ENCODE data around the gene MAN1B1.
"Not testable (repeated sequence)": the region's sequence is repeated elsewhere in the genome, so short reads cannot be mapped to it uniquely, and the experiment has no call there.

The MAN1B1 gene

DNA sequence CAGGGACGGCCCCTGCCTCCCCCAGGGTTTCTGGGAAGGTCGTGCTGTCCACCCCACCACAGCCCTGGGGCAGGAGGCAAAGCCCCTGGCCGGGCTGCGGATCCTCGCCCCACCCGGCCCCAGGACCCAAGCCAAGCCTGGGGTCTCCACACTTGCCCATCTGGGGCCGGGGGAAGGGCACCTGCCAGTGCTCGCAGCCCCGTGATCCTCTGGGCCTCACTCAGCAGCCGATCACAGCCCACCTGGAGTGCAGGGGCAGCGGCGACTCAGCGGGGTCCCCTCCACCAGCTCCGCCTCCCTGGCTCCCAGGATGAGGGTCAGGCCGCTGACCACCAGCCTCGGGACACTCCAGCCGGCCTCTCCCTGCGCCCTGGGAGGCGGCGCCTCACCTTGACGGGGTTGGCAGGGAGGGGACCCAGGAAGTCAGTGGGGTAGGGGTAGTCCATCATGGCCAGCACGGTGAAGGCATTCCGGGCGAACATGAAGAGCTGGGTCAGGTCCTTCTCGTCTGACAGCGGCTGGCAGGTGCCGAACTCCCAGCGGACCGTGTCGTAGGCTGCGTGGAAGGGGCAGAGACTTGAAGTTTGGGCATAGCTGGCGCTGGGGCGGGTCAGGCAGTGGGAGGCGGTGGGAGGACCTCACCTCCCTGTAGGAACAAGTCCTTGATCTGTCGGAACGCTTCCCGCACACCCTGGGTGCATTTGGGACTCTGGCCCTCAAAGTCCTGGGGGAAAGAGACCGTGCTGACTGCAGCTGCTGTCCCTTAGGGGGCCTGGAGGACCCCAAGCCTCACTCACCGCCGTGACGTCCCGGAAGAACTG lies 26.0 kb downstream of the MAN1B1 start:
- DNase-seq: no peak

DNA sequence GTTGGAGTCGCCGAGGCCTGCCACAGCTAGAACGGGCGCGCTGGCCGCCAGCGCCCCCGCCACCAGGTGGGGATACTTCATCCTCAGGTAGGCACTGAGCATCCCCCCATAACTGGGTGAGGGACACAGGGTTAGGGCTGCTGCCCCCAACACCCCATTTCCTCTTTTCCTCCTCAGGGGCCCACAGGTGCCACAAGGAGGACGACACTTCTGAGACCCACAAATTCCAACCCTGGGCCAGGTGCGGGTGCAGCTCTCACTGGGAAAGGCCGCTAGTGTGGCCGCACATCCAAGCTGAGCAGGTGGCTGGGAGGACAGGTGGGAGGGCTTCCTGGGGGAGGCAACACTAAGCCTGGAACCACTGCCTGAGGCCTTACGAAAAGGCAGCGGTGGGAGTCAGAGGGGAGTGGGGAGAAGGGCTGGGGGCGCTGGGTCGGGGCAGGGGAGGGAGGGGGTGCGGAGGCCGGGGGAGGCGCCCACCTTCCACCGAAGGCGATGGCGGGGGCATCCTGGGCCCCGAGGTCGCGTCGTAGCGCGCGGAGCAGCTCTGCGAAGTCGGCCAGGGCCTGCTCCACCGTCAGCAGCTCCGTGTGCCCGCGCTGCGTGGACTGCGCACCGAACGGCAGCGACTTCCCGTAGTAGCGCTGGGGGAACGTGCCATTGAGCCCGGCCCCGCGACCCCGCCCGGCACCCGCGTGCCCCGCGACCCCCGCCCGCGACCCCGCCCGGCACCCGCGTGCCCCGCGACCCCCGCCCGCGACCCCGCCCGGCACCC lies 26.8 kb downstream of the MAN1B1 start:
- no peak for DNase-seq

DNA sequence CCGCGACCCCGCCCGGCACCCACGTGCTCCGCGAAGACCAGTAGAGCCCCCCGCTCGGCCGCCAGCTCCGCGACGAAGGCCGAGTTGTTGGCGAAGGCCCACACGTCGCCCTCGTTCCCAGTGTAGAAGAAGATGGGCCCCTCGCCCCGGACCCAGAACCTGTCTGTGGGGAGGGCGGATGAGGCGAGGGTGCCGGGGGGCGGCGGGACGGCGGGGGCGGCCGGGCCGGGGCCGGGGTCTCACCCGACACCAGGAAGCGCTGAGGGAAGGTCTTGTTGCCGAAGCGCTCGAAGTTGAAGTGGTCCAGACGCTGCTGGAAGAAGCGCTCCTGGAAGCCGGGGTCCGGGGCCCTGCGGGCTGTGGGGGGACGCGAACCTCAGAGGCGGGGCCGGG lies 27.4 kb downstream of the MAN1B1 start:
- no peak for DNase-seq

DNA sequence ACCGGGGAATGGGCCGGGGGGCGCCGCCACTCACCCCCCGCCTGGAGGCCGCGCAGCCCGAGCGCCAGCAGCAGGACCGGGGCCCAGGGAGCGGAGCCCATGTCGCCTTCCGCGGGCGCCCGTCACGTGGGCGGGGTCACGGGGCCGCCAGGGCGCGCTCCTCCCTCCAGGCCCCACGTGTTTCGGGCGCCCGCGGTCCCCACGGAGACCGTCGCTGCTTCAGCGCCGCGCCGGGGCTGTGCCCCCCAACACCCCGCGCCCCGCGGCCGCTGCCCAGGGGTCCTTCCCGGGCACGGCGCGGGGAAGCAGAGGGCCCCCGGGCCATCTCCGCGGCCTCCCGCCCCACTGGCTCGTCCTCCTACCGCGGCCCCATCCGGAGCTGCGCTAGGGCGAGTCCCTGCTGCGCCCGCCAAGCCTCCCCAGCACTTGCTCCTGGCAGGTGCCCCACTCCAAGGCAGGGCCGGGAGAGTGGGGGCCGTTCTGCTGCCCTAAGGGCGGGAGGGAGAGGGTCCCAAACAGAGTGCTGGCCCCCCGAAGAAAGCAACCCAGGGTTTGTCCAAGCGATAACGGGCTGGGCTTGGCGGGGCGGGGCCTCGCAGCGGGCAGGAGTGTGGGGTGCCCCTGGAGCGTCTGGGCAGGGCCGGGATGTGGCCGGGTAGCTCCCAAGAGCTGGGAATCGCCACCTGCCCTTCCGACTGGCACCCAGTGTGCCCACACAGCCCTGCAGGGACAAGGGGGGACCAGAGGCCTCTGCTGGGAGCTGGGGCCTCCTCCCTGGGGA lies 28.0 kb downstream of the MAN1B1 start, which contains the start of gene DPP7:
DPP7 (minus strand) TSS at position 121 of the 781 bp plus-strand sequence; CDS start at position 101, 20 bp downstream.
- peak; percentile 50 for DNase-seq

DNA sequence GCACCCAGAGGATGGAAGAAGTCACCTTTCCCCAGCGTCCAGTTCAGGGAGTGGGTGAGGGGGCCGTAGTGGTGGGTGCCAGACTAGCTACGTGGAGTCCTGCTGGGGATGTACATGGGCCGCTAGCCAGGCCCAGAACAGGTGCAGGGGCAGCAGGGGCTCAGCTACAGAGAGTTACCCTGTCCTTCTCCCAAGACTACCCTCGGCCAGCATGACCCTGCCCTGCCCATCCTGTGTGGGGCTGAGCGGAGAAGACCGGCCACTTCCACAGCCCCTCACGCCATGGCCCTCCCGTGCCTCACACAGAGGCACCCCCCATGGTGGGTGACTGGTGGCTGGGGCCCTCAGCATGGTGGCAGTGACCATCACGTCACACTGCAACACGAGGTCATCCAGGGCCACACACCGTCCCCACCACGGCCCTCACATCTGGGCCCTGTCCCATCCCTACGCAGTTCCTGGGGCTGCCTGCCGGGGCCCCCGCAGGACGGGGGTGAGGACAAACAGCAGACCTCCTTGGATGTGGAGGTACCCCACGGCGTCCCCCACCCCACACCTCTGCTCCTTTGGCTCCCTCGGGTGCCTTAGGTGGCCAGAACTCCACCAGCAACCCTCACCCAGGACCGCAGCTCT lies 28.7 kb downstream of the MAN1B1 start:
- no peak for DNase-seq

DNA sequence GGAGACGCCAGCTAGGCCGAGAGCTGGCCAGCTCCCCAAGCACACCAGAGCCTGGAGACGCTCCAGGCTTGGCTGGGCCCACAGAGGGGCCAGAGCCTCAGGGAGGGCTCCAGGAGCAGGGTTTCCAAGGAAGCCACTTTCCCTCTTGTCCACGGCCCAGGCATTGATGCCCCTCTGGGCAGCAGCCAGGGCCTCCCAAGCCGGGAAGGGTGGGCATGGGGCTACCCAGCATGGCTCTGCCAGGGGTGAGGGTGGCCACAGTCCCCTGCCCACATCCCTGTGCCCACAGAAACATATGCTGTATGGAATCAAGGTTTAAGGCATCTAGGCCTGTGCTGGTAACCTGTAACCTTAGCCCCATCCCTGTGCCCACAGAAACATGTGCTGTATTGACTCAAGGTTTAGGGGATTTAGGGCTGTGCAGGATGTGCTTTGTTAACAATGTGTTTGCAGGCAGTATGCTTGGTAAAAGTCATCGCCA lies 29.3 kb downstream of the MAN1B1 start:
- DNase-seq: no peak

DNA sequence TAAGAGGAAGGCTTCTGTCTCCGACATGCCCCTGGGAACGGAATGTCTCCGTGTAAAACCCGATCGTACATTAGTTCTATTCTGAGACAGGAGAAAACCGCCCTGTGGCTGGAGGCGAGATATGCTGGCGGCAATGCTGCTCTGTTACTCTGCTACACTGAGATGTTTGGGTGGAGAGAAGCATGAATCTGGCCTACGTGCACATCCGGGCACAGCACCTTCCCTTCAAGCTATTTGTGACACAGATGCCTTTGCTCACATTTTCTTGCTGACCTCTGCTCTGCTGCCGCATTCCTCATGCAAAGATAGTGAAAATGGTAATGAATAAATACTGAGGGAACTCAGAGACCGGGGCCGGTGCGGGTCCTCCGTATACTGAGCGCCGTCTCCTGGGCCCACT lies 29.9 kb downstream of the MAN1B1 start:
- DNase-seq: no peak

DNA sequence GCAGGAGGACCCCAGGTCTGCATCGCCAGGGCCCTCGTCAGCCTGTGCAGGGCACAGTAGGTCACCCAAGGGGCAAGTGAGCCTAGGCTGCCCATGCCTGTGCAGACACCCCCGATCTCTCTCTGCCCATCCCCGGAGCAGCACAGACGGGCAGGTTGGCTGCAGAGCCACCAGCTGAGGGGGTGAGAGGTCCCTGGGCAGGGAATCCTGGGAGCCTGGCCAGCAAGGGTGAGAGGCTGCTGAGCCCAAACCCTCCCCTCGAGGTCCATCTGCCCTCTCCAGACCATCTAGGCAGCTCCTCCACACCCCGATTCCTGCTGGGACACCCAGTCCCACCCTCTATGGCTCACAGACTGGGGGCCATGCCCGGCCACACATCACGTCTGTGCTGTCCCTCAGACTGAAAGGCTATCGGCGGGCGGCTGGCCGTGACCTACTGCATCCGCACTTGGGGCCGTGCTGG lies 30.5 kb downstream of the MAN1B1 start:
- DNase-seq: no peak

DNA sequence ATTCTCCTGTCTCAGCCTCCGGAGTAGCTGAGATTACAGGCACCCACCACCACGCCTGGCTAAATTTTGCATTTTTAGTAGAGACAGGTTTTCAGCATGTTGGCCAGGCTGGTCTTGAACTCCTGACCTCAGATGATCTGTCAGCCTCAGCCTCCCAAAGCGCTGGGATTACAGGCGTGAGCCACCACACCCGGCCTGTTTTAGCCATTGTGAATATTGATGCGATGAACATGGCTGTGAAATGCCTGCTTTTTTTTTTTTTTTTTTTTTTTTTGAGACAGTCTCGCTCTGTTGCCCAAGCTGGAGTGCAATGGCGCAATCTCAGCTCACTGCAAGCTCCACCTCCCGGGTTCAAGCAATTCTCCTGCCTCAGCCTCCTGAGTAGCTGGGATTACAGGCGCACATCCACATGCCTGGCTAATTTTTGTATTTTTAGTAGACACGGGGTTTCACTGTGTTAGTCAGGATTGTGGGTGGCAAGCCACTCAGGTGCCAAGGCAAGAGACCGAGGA lies 31.4 kb downstream of the MAN1B1 start:
- not testable (repeated sequence) for DNase-seq

DNA sequence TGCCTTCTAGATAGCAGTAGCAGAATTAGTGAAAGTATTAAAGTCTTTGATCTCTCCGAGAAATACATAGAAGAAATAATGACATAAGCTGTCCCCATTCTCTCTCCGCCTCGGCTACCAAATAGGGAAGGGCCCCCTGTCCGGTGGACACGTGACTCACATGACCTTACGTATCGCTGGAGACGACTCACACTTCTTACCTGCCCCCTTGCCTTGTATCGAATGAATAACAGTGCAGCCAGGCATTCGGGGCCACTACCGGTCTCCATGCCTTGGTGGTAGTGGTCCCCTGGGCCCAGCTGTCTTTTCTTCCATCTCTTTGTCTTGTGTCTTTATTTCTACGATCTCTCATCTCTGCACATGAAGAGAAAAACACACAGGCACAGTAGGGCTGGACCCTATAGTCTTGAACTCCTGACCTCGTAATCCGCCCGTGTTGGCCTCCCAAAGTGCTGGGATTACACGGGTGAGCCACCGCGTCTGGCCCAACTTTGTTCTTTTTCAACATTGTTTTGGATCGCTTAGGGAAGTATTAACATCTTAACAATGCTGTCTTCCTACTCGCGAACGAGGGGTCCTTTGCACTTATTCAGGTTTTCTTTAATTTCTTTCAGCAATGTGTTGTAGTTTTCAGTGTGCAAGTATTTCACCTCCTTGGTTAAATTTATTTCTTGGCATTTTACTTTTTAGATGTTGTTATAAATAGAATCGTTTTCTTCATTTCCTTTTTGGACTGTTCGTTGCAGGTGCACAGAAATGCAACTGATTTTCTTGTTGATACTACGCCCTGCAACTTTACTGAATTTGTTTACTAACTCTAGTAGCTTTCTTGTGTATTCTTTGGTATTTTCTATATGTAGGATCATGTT lies 35.4 kb downstream of the MAN1B1 start:
- not testable (repeated sequence) for DNase-seq

DNA sequence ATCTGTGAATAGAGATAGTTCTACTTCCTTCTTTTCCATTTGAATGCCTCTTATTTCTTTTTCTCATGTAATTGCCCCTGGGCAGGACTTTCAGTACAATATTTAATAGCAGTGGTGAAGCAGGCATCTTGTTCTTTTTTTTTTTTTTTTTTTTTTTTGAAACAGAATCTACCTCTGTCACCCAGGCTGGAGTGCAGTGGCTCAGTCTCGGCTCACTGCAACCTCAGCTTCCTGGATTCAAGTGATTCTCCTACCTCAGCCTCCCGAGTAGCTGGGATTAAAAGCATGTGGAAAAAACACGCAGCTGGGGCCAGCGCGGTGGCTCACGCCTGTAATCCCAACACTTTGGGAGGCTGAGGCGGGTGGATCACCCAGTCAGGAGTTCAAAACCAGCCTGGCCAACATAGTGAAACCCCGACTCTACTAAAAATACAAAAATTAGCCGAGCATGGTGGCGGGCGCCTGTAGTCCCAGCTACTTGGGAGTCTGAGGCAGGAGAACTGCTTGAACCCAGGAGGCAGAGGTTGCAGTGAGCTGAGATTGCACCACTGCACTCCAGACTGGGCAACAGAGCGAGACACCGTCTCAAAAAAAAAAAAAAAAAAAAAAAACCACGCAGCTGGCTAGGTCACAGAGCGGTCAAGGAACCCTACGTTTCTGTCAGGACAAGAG lies 36.1 kb downstream of the MAN1B1 start:
- DNase-seq: not testable (repeated sequence)

DNA sequence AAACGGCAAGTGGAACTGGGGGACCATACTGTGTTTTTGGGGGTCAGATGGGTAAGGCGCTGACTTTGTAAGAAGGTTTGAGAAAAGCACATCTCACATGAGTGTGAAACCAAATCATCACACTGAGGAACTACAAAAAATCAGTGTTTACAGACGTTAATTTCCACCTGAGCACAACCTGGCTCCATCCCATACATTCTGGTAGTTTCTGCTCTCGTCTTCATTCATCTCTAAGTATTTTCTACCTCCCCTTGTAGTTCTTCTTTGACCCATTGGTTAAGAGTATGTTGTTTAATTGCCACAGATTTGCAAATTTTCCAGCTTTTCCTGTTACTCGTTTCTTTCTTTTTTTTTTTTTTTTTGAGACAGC lies 36.7 kb downstream of the MAN1B1 start:
- no peak for DNase-seq

DNA sequence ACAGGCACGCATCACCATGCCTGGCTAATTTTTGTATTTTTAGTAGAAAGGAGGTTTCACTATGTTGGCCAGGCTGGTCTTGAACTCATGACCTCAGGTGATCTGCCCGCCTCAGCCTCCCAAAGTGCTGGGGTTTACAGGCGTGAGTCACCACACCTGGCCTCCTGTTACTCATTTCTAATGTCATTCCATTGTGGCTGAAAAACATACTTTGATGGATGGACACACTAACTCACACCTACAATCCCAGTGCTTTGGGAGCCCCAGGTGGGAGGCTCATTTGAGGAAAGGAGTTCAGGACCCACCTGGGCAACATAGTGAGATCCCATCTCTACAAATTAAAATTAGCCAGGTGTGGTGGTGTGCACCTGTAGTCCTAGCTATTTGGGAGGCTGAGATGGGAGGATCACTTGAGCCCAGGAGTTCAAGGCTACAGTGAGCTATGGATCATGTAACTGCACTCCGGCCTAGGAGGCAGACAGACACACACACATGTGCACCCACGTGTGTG lies 37.2 kb downstream of the MAN1B1 start:
- DNase-seq: not testable (repeated sequence)

DNA sequence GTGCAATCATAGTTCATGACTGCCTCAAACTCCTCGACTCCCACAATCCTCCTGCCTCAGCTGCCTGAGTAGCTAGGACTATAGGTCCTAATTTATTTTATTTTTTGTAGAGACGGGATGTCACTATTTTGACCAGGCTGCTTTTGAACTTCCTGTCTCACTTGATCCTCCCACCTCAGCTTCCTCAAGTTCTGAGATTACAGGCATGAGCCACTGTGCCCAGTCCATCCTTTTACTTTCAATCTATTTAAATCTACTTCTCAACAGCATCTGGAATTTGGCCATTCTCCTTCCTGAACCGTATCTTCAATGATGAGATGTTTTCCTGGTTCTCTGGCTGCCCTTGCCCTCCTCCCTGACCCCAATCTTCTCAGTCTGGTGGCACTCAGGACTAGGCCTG lies 40.0 kb downstream of the MAN1B1 start:
- DNase-seq: no peak

DNA sequence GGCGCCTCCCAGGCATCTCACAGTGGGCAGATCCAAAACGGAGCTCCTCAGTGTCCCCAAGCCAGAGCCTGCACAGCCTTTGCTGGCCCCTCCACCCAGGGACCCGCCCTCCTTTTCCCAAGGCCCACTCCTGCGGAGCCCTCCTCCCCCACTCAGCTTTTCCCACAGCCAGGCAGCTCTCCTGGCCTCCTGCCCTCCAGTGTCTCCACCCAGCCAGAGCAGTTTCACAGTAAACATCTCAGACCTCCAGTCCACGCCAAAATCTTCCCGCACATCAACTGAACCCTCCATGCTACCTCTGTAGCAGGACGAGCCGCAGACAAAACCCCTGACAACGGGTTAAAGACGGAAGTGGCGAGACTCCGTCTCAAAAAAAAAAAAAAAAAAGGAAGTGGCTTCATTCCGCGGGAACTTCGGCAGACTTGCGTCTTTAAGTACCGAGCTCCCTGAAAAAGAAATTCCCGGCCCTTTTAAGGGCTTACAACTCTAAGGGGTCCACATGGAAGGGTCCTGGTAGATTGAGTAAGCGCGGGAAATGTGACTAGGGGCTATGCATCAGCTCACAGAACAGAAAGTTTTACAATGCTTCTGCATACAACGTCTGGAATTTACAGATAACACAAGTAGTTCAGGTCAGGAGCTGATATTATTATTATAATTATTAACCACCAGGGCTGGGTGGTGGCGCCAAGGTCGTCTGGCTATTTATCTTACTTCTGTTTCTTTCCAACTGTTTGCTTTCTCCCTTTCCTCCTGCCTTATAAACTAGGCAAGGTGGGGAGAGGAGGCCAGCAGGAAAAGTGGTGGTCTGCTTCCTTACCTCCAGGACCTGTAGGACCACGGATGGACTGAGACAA lies 40.7 kb downstream of the MAN1B1 start:
- no peak for DNase-seq

DNA sequence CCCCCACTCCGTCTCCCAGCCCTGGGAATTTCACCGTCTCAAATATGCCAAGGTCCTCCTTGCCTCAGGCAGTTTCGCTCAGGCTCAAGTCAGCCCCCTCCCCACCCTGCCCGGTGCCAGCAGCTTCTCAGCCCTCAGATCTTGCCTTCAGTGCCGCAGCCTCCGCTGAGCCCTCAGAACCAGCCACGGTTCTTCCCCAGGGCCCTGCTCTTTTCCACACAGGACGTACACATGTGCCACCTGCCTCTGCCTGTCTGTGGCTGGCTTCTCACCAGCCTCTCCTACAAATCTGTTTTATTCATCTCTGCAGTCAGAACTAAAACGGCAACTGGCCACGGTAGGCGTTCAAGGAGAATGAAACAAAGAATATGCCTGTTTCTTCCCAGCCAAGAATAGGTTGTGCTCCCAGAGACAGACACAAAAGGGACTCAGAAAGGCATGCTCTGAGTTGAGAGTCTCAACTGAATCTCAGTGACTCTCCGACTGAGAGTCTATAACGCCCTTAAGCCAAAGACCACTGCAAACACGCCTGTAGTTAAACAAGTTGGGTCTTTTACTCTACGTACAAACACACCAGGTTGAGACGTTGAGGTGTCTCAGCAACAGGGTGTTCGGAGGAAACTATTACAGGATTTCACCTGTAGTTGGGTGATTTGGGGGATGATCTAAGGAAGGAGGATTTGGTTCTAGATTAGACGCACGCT lies 41.5 kb downstream of the MAN1B1 start:
- DNase-seq: no peak

DNA sequence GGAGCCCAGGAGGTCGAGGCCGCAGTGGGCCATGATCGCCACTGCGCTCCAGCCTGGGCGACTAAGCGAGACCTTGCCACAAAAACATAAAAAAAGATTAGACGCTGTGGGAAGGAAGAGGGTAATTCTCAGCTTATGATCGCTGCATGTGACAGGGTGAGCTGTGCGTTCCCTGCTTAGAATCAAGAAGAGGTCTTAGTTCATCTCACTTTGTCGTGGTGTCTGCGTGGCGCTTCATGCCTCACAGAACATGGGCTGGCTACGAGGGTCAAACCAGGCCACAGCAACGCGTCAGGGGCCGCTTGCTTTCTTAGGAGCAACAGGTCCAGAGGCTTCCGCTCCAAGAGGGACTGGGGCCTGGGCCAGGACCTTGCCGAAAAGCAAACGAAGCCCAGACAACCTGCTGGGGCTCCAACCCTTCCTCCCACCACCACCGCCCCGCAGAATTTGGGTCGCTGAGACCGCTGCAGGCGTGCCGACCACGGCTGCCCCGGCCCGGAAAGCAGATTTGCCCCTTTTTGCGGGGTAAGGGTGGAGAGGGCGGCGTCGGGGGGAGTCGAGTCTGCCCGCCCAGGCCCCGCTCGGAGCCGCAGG lies 42.2 kb downstream of the MAN1B1 start:
- no peak for DNase-seq

DNA sequence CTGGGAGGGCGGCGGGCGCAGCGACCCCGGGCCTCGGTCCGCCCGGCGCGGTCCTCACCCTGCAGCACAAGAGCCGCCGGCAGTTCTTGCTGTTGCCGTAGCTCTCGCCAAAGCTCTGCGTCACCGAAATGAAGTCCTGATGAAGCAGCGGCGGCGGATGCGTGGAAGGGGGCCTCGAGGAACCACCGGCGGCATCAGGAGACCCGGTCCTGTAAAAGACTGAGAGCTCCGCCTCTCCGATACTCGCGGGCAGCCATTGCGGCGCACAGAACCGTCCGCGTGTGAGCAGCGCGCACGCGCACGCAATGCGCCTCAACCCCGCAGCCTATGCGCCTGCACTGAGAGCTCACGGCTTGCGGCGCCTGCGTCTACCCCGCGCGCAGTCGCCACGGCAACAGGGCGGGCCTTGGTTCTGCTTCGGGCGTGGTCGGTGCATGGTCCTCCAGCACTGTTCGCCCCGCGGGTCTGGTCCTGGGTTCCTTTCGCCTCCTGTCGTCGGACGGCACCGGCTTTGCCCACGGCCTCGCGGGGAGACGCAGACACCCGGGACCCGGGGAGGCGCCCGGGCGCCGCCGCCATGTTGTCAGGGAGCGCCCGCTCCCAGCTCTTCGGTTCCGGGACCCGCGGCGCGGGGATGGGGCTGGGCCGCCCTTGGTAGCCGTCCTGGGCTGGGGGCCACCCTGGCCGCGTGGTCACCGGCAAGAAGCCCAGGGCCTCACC lies 42.8 kb downstream of the MAN1B1 start:
- DNase-seq: peak; percentile 86
